Ovary (tissue), 9 donors: Measurements from ENCODE around the gene NUAK1. TPM values are rescaled to one million over a fixed set of nuclear protein-coding genes. Genes with fewer than 3 reads are reported as not detected.

ENCODE experiments used
- DNase-seq, 5 donors: peaks; one replicate each; pipeline ENCODE4 v3.0.0-alpha.2; 2019 to 2020
- H3K27ac ChIP-seq, 2 donors: fragments of 200-600 bp; one replicate each; pipeline versions ENCODE4 v1.5.1 to v1.8.0; 2019 to 2022
- H3K27me3 ChIP-seq: fragments of 200-600 bp; one replicate; pipeline ENCODE4 v1.8.0; 2022
- H3K36me3 ChIP-seq: fragments of 200-600 bp; sonication (generic); one replicate; pipeline ENCODE4 v1.5.1; 2019
- H3K4me1 ChIP-seq: one replicate; pipeline ENCODE4 v1.8.1; 2013; ENCODE audit warnings: mild to moderate bottlenecking, moderate library complexity; ENCODE audit not compliant: insufficient read depth
- H3K4me3 ChIP-seq: fragments of 200-600 bp; sonication (generic); one replicate; pipeline ENCODE4 v1.5.1; 2017
- H3K9me3 ChIP-seq, 2 donors: fragments of 200-600 bp in 1 of 2; sonication (generic) in 1 of 2; one replicate each; pipeline versions ENCODE4 v1.5.1 to v1.8.1; 2013 to 2019; ENCODE audit warnings: mild to moderate bottlenecking in 1 of 2, moderate library complexity in 1 of 2
- EP300 ChIP-seq: sonication (generic); formaldehyde crosslinking; IDR thresholded peaks from one replicate; pipeline ENCODE4 v1.6.1; 2017; ENCODE audit warnings: antibody characterized with exemption
- POLR2A ChIP-seq: fragments of 450-650 bp; IDR thresholded peaks from one replicate; pipeline ENCODE4 v1.6.1; 2017; ENCODE audit warnings: antibody characterized with exemption, mild to moderate bottlenecking, moderate library complexity
- WGBS, 3 donors: extraction: QIAGEN DNeasy Blood & Tissue Kit in 1 of 3; methylation state at CpG; one replicate each; pipeline versions ENCODE4 v1.1.5 to v1.1.7; 2013 to 2017; 5-methylcytosine and 5-hydroxymethylcytosine counted together
- intact Hi-C, 4 donors: fragments of 100-400 bp; cut with DNase I; formaldehyde crosslinking; loops; one replicate each; pipeline versions ENCODE4 v1.11.0 to v1.15.1; 2022 to 2023
- polyA plus RNA-seq, 2 donors: library from polyadenylated mRNA; stranded (reverse); fragments of 200-250 nt in 1 of 2; fragments of 350-450 nt in 1 of 2; fragmentation: Illumina TruSeq in 1 of 2; extraction: RNeasy Lipid Tissue Mini Kit (QIAGEN cat#74804) in 1 of 2; gene quantifications; one replicate each; pipeline ENCODE4 v1.2.3, GENCODE V29; 2013 to 2014
- total RNA-seq, 7 donors: library from RNA; depleted of rRNA in 2 of 7; stranded (reverse); fragments of >200 nt in 2 of 7; fragmentation: NEBNext Ultra II Directional in 3 of 7; extraction: Animal tissue kit (Norgen Biotek cat#: 25700) in 3 of 7; gene quantifications; one replicate each; pipeline versions ENCODE4 v1.1.0 to v1.2.4, GENCODE V29; 2016 to 2023
- TF ChIP-seq, protein P1 (sequence below), 3 donors: fragments of 450-650 bp in 2 of 3; fragments of 200-600 bp in 1 of 3; IDR thresholded peaks; one replicate each; pipeline versions ENCODE4 v1.5.1 to v1.8.0; 2016 to 2022; ENCODE audit warnings: antibody characterized with exemption in 3 of 3, mild to moderate bottlenecking in 1 of 3
- donor health status: DM: no; HTN: no; CAD: no; lungs with moderate emphysema.
- donor health status: DM: no; HTN: no; CAD: no.
- donor health status: Bipolar disorder and iron deficiency.
- donor health status: DM: yes; HTN: yes; CAD: no.
- donor health status: DM: no; HTN: no; CAD: no.
- donor health status: DM: yes; HTN: yes; CAD: no.

The NUAK1 gene
- total and polyA plus RNA-seq, 9 donors, result 2.8 to 22.2 (median 12.0) TPM

DNA sequence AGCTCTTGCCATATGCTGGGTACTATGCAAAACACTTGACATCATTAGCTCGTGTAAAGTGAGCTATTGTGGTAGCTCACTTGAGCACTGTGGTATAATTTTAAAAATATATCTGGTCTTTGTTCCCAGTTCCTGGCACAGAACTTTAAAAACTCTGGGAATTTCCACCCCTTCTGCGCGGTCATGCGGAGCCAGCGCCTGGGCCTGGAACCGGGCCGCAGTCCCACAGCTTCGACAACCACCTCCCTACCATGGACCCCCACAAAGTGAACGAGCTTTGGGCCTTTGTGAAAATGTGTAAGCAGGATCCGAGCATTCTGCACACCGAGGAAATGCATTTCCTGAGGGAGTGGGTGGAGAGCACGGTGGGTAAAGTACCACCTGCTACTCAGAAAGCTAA lies 123.1 kb downstream of the NUAK1 start:
- H3K36me3 ChIP-seq, result no peaks in the 10 kb centered on the region
- no peak for DNase-seq
- no peaks in the 10 kb centered on the region for H3K27me3 ChIP-seq
- no peaks in the 10 kb centered on the region for H3K9me3 ChIP-seq
- intact Hi-C loops, result no loop called here
- H3K4me3 ChIP-seq, result no peak overlapping the region
- H3K4me1 ChIP-seq, result no peaks in the 10 kb centered on the region
- TF ChIP-seq, protein P1, sequence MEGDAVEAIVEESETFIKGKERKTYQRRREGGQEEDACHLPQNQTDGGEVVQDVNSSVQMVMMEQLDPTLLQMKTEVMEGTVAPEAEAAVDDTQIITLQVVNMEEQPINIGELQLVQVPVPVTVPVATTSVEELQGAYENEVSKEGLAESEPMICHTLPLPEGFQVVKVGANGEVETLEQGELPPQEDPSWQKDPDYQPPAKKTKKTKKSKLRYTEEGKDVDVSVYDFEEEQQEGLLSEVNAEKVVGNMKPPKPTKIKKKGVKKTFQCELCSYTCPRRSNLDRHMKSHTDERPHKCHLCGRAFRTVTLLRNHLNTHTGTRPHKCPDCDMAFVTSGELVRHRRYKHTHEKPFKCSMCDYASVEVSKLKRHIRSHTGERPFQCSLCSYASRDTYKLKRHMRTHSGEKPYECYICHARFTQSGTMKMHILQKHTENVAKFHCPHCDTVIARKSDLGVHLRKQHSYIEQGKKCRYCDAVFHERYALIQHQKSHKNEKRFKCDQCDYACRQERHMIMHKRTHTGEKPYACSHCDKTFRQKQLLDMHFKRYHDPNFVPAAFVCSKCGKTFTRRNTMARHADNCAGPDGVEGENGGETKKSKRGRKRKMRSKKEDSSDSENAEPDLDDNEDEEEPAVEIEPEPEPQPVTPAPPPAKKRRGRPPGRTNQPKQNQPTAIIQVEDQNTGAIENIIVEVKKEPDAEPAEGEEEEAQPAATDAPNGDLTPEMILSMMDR (IDR thresholded peaks at IDR 0.05), result no peak
- TF ChIP-seq POLR2A (no peak), EP300 (no peak)
- H3K27ac ChIP-seq, result no peak overlapping the region
- WGBS, 3 donors, result 91 to 94% (median 94%) methylated on average over 12 of the region's 12 CpGs

GRCh38 chr12:106013941-106014340 lies 124.8 kb downstream of the NUAK1 start:
- no peaks in the 10 kb centered on the region for H3K9me3 ChIP-seq
- no peak overlapping the region for H3K4me3 ChIP-seq
- H3K4me1 ChIP-seq, result no peaks in the 10 kb centered on the region
- WGBS, 3 donors, result 93 to 99% (median 97%) methylated on average over 4 of the region's 4 CpGs
- no peak for DNase-seq
- no peaks in the 10 kb centered on the region for H3K36me3 ChIP-seq
- no peaks in the 10 kb centered on the region for H3K27me3 ChIP-seq
- intact Hi-C loops, result no loop called here
- TF ChIP-seq EP300, result no peak
- TF ChIP-seq, protein P1 (IDR thresholded peaks at IDR 0.05), result no peak
- TF ChIP-seq POLR2A, result no peak
- H3K27ac ChIP-seq, result no peak overlapping the region

Other genes starting within 250 kb of the NUAK1 start
- gene CKAP4, start 109.1 kb upstream of the NUAK1 start, total RNA-seq, result 10 to 100 TPM; 32.0 to 59.4 (median 55.4) TPM
- 10 to 100 TPM; 26.4 to 87.4 TPM for gene CKAP4, start 109.1 kb upstream of the NUAK1 start, polyA plus RNA-seq
- 10 to 100 TPM in 6 of 7 donors, 1 to 10 TPM in 1; 8.5 to 41.7 (median 30.3) TPM for gene TCP11L2, start 163.8 kb upstream of the NUAK1 start, total RNA-seq
- 10 to 100 TPM; 10.3 to 13.1 TPM for gene TCP11L2, start 163.8 kb upstream of the NUAK1 start, polyA plus RNA-seq
- 10 to 100 TPM in 3 of 7 donors, 1 to 10 TPM in 4; 5.2 to 15.7 (median 9.7) TPM for gene POLR3B, start 218.8 kb upstream of the NUAK1 start, total RNA-seq
- gene POLR3B, start 218.8 kb upstream of the NUAK1 start, polyA plus RNA-seq, result 10 to 100 TPM in 1 of 2 donors, 1 to 10 TPM in 1; 3.1 to 10.5 TPM